Measurements from ENCODE around the gene SH3BP5. TPM values are rescaled to one million over a fixed set of nuclear protein-coding genes. Genes with fewer than 3 reads are reported as not detected.

SH3BP5 gene
- total RNA-seq, 1 donor from 2014 or later = 9.3 TPM

DNA sequence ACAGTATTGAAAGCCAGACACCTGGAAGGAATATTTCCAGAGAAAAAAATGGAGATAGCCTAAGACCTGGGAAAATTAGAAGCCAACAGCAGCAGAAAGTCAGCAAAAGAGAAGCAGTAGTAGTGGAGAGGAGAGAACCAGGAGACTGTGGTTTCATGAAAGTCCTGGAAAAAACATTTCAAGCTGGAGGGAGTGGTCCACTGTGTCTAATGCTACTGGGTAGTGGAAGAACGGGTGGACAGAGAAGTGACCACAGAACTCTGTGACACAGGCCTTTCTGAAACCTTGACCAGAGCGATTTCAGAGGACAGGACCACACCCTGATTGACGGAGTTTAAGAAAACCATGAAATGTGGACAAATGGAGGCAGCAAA, 15.3 kb upstream of the SH3BP5 start:
- Histone ChIP-seq H3K36me3 (ENCODE audit: control insufficient read depth, insufficient read depth, low read length) (no peaks in the 10 kb centered on the region), H3K4me3 (ENCODE audit: low read depth, low read length) (no peak overlapping the region), H3K27me3 (ENCODE audit: control insufficient read depth, insufficient read depth, low read length) (no peaks in the 10 kb centered on the region)
- TF ChIP-seq, protein P1, sequence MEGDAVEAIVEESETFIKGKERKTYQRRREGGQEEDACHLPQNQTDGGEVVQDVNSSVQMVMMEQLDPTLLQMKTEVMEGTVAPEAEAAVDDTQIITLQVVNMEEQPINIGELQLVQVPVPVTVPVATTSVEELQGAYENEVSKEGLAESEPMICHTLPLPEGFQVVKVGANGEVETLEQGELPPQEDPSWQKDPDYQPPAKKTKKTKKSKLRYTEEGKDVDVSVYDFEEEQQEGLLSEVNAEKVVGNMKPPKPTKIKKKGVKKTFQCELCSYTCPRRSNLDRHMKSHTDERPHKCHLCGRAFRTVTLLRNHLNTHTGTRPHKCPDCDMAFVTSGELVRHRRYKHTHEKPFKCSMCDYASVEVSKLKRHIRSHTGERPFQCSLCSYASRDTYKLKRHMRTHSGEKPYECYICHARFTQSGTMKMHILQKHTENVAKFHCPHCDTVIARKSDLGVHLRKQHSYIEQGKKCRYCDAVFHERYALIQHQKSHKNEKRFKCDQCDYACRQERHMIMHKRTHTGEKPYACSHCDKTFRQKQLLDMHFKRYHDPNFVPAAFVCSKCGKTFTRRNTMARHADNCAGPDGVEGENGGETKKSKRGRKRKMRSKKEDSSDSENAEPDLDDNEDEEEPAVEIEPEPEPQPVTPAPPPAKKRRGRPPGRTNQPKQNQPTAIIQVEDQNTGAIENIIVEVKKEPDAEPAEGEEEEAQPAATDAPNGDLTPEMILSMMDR (IDR thresholded peaks at IDR 0.05; ENCODE audit: insufficient read depth, low read length, poor library complexity, severe bottlenecking) = no peak
- no peak for DNase-seq (ENCODE audit: low read depth)

DNA sequence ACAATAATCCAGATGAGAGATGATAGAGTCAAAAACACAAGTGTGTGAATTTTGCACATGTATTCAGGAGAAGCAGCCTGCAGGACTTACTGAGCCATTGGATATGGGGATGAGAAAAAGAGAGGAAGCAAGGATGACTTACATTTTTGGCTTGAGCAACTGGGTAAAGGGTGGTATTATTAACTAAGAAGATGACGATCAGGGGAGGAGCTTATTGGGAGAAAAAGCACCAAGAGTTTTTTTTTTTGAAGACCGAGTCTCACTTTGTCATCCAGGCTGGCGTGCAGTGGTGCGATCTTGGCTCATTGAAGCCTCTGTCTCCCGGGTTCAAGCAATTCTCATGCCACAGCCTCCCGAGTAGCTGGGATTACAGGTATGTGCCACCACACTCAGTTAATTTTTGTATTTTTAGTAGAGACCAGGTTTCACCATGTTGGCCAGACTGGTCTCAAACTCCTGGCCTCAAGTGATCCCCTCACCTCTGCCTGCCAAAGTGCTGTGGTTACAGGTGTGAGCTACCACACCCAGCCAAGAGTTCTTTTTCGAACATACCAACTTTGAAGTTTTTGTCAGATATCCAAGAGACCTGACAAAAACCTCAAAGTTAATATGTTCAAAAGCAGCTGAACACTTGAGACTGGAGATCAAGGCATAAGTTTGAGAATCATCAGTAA, 14.8 kb upstream of the SH3BP5 start:
- TF ChIP-seq, protein P1 (IDR thresholded peaks at IDR 0.05; ENCODE audit: insufficient read depth, low read length, poor library complexity, severe bottlenecking) = no peak
- Histone ChIP-seq H3K27me3 (ENCODE audit: control insufficient read depth, insufficient read depth, low read length) (no peaks in the 10 kb centered on the region), H3K36me3 (ENCODE audit: control insufficient read depth, insufficient read depth, low read length) (no peaks in the 10 kb centered on the region), H3K4me3 (ENCODE audit: low read depth, low read length) (no peak overlapping the region)
- DNase-seq (ENCODE audit: low read depth) = no peak

DNA sequence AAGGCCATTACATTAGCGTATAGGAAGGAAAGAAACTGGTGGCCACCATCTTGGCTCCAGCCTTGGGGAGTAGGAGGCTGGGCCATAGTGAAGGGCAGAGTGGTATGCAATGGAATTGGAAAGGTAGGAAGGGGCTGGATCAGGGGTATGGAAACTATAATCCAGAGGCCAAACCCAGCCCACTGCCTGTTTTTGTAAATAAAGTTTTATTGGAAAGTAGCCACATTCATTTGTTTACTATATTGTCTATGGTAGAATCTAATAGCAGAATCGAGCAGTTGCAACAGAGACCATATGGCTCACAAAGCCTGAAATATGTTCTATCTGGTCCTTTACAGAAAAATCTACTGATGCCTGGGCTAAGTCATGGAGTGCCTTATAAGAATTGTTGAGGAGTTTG, 14.1 kb upstream of the SH3BP5 start:
- H3K27me3 ChIP-seq (ENCODE audit: control insufficient read depth, insufficient read depth, low read length) = no peaks in the 10 kb centered on the region
- TF ChIP-seq, protein P1 (IDR thresholded peaks at IDR 0.05; ENCODE audit: insufficient read depth, low read length, poor library complexity, severe bottlenecking) = no peak
- no peaks in the 10 kb centered on the region for H3K36me3 ChIP-seq (ENCODE audit: control insufficient read depth, insufficient read depth, low read length)
- H3K4me3 ChIP-seq (ENCODE audit: low read depth, low read length) = no peak overlapping the region
- no peak for DNase-seq (ENCODE audit: low read depth)

DNA sequence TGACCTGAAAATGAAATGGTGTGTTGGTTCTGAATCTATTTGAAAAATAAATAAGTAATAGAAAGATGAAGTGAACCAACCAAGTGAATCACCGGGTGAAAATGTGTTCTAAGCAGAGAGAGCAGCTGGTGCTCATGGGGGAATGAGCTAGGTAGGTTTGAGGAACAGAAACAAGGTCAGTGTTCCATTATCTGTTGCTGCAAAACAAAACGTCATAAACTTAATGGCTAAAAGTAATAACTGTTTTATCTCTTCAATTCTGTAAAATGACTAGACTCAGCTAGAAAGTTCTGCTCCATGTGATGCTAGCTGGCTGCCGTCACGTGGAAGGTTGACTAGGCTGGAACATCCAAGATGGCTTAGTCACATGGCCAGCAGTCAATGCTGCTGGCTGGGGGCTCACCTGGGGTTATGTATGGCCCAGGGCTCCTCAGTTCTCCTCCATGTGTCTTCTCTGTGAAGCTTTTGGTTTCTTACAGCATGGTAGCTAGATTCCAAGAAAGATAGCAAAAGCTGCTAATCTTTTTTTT, 13.3 kb upstream of the SH3BP5 start:
- Histone ChIP-seq H3K36me3 (ENCODE audit: control insufficient read depth, insufficient read depth, low read length) (no peaks in the 10 kb centered on the region), H3K27me3 (ENCODE audit: control insufficient read depth, insufficient read depth, low read length) (no peaks in the 10 kb centered on the region), H3K4me3 (ENCODE audit: low read depth, low read length) (no peak overlapping the region)
- no peak for DNase-seq (ENCODE audit: low read depth)
- TF ChIP-seq, protein P1 (IDR thresholded peaks at IDR 0.05; ENCODE audit: insufficient read depth, low read length, poor library complexity, severe bottlenecking) = no peak

DNA sequence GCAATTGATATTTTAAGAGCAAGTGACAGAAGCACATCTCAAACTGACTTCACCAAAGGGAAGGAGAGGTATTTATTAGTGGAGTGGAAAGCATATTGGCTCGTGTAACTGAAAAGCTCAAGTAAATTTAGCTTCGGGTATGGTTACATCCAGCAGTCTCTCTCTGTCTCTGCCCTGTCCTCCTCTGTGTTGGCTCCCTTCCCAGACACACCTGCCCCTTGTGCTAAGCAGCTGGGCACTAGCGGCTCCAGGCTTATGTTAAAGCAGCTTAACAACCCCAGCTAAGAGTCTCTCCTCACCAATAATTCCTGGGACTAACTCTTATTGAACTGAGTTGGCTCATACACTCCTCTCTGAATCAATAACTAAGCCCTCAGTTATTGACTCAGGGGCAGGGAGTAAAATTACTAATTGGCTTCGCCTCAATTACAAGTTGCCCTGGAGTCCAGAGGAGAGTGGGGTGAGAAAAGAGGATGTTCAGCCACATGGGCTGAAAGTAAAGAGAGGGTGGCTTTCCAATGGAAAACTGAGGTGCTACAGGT, 12.8 kb upstream of the SH3BP5 start:
- TF ChIP-seq, protein P1 (IDR thresholded peaks at IDR 0.05; ENCODE audit: insufficient read depth, low read length, poor library complexity, severe bottlenecking) = no peak
- no peaks in the 10 kb centered on the region for H3K27me3 ChIP-seq (ENCODE audit: control insufficient read depth, insufficient read depth, low read length)
- H3K4me3 ChIP-seq (ENCODE audit: low read depth, low read length) = no peak overlapping the region
- no peaks in the 10 kb centered on the region for H3K36me3 ChIP-seq (ENCODE audit: control insufficient read depth, insufficient read depth, low read length)
- DNase-seq (ENCODE audit: low read depth) = no peak

DNA sequence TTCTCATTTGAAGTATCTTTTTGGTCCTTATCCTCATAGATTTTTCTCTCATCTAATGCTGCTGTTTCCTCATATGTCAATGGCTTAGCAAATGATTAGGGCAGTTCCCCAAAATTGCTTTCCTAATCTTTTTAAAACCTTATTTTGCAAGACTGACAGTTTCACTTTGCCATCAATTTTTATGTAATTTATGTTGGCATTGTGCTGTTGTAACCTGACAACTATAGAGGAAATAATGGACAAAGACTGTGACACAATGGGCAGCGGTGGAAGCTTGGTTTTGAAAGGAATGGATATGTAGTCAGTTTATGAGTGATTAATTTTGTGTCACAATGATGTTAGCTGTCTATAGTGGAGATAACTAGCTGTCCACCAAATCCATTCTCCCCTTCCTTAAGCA, 10.6 kb upstream of the SH3BP5 start:
- TF ChIP-seq, protein P1 (IDR thresholded peaks at IDR 0.05; ENCODE audit: insufficient read depth, low read length, poor library complexity, severe bottlenecking) = no peak

More for the DNA sequence above, 10.6 kb upstream of the SH3BP5 start:
- no peaks in the 10 kb centered on the region for H3K27me3 ChIP-seq (ENCODE audit: control insufficient read depth, insufficient read depth, low read length)
- no peaks in the 10 kb centered on the region for H3K36me3 ChIP-seq (ENCODE audit: control insufficient read depth, insufficient read depth, low read length)
- H3K4me3 ChIP-seq (ENCODE audit: low read depth, low read length) = no peak overlapping the region
- DNase-seq (ENCODE audit: low read depth) = no peak
